Prostate gland (tissue), 2 donors: Measurements from ENCODE around the gene ZMAT2.
"Not testable (repeated sequence)": the region's sequence is repeated elsewhere in the genome, so short reads cannot be mapped to it uniquely, and the experiment has no call there.

ENCODE experiments used
- POLR2A ChIP-seq: fragments of 450-650 bp; IDR thresholded peaks from one replicate; pipeline ENCODE4 v1.6.1; 2016; ENCODE audit warnings: antibody characterized with exemption, mild to moderate bottlenecking
- POLR2AphosphoS5 ChIP-seq: sonication (generic); formaldehyde crosslinking; IDR thresholded peaks from one replicate; pipeline ENCODE4 v1.6.1; 2017; ENCODE audit warnings: antibody characterized with exemption
- TF ChIP-seq, protein P1 (sequence below), 4 experiments: fragments of 200-600 bp in 2 of 4; fragments of 450-650 bp in 2 of 4; sonication (generic) in 2 of 4; IDR thresholded peaks; 1 replicate in 3 of 4; 2 replicates in 1 of 4; pipeline ENCODE4 v1.5.1; 2016 to 2019; ENCODE audit warnings: antibody characterized with exemption in 4 of 4, mild to moderate bottlenecking in 2 of 4, moderate library complexity in 2 of 4

DNA sequence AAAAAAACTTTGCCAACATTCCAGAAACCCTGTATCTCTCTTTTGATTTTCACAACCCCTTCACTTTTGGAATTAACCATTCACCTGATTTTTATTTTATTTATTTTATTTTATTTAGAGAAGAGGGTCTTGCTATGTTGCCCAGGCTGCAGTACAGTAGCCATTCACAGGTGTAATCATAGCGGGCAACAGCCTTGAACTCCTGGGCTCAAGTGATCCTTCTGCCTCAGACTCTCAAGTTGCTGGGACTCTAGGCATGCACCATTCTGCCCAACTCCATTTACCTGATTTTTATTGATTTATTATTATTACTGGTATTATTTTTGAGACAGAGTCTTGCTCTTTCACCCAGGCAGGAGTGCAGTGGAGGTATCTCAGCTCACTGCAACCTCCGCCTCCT, 16.0 kb downstream of the ZMAT2 start:
- not testable (repeated sequence) for TF ChIP-seq POLR2AphosphoS5, POLR2A
- TF ChIP-seq, protein P1, sequence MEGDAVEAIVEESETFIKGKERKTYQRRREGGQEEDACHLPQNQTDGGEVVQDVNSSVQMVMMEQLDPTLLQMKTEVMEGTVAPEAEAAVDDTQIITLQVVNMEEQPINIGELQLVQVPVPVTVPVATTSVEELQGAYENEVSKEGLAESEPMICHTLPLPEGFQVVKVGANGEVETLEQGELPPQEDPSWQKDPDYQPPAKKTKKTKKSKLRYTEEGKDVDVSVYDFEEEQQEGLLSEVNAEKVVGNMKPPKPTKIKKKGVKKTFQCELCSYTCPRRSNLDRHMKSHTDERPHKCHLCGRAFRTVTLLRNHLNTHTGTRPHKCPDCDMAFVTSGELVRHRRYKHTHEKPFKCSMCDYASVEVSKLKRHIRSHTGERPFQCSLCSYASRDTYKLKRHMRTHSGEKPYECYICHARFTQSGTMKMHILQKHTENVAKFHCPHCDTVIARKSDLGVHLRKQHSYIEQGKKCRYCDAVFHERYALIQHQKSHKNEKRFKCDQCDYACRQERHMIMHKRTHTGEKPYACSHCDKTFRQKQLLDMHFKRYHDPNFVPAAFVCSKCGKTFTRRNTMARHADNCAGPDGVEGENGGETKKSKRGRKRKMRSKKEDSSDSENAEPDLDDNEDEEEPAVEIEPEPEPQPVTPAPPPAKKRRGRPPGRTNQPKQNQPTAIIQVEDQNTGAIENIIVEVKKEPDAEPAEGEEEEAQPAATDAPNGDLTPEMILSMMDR (IDR thresholded peaks at IDR 0.05) = not testable (repeated sequence)
